HG03280 (cell line): ENCODE data around the gene ZNF407.
"Not testable (repeated sequence)": the region's sequence is repeated elsewhere in the genome, so short reads cannot be mapped to it uniquely, and the experiment has no call there.

Experiments used
- ATAC-seq: cut with Tn5 transposase; IDR thresholded peaks from one replicate; pipeline ENCODE4 v1.9.1; 2021; ENCODE audit warnings: mild to moderate bottlenecking, moderate library complexity; ENCODE audit not compliant: unreplicated experiment

The ZNF407 gene

GRCh38 chr18:75081486-75081885 lies 483.8 kb downstream of the ZNF407 start:
- ATAC-seq: no peak

GRCh38 chr18:75083131-75083530 lies 485.5 kb downstream of the ZNF407 start:
- ATAC-seq: no peak

DNA sequence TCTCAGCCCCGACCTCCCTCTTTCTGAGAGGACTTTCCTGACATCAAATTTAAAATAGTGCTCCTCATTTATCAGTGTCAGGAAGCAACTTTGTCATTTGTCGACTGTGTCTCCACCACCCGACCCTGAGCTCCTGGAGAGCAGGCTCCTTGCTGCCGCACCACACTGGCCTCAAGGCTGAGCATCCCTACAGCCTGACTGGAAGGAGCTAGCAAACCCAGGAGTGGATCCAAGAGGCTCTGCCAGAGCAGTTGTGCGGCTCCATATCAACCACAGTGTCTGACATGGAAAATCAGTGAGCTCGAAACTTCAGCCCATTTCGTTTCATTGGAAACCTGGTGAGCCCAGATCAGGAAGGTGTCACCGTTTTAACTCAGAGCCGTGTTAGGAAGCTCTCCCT lies 486.1 kb downstream of the ZNF407 start:
- no peak for ATAC-seq

DNA sequence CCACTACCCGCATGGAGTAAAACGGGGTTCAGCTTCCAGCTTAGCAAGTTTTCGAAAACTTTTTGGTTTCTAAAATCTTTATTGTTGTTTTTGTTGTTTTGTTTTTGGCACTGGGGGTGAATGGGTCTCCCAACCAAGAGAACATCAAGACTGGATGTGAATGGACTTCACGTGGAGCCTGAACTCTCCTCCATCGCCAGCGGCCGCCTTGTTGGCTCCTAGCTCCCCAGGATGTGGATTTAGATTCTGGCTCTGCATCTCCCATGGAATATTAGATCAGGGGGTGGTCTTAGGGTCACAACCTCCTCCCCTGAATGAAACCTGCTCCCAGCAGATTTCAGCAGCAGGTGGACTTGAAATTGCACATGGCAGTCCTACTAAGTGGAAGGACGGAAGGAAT lies 488.0 kb downstream of the ZNF407 start:
- ATAC-seq: not testable (repeated sequence)

- no peak for ATAC-seq
Measured at GRCh38 chr18:75086494-75087034, 488.9 kb downstream of the ZNF407 start.

DNA sequence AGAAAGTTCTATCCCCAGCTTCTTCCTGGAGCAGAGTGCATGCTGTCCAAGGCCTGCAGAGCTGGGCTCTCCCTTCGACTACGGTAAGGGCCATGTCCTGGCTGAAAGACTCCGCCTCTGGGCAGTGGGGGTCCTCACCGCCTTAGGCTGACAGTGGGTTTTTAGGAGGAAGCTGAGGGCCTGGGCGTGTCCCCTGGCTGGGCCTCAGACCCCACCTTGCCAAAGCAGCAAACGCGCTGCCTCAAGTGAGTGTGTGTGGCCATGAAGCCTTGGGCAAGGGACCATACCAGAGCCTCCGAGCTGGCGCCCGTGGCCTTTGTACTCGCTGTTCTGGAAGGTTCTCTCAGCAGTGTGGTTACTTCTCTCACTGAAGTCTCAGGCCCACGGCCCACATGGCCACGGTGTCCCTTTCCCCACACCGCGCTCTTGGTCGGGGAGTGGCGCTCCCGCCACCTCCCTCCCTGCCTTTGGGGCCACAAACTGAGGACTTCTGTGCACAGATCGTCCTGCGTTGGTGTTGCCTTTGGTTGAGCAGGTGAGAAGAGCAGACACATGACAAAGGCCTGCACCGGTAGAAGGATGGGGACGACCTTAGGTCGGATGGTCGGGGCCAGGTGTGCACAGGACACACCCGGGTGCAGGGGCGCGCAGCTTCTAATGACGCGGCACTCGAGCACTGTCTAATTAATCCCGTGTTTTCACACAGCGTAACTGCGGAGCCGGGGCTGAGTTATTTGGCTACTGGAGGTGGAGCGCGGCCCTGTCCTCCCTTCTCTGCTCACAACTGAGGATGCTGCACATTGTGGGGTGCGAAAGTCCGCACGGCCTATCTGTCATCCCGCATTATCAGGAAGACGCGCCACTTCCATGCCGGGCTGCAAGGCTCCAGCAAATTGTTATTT lies 489.7 kb downstream of the ZNF407 start:
- no peak for ATAC-seq

DNA sequence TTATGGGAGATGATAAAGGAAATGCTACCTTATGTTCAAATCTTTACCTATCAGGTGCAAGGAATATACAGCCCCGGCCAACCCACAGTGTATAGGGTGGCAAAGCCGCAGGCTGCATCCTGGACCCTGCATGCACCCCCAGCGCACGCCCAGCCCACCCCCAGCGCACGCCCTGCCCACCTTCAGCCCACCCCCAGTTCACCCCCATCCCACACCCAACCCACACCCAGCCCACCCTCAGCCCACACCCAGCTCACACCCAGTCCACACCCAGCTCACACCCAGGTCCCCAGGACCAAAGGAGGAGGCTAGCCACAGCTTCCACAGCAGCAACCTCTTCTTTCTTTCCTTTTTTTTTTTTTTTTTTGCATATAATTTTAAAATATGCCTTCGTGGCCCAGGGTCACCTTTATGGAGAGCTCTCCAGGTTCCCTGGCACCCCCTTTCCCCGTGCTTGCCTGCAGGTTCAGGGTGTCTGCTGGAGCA lies 490.4 kb downstream of the ZNF407 start:
- no peak for ATAC-seq

- no peak for ATAC-seq
Measured at GRCh38 chr18:75088622-75089211, 491.0 kb downstream of the ZNF407 start.

DNA sequence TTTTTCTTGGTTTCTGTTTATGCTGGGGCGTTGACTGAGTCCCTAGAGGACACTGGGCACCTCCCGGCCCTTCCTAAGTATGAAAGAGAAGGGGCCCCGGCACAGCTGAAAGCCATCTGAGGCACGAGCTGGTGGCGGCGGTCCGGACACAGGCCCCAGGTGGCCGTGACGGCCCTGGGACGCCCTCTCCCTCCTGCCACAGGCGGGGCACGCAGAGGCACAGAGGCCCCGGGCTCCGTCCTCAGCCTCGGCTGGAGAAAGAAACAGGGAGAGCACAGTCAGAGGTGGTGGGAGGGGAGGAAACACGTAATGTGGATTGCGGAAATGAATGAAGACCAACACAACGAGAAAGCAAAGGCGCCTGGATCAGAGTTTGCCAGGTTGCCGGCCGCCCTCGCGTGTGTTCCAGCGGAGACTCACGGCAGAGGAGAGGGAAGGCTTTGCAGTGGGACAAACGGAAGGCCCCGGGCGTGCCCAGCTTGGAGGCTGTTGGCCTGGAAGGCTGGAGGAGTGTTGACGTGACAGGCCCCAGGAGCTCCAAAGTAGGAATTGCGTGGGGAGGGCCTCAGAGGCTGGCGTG lies 492.2 kb downstream of the ZNF407 start:
- no peak for ATAC-seq

GRCh38 chr18:75090336-75090735 lies 492.7 kb downstream of the ZNF407 start:
- no peak for ATAC-seq

DNA sequence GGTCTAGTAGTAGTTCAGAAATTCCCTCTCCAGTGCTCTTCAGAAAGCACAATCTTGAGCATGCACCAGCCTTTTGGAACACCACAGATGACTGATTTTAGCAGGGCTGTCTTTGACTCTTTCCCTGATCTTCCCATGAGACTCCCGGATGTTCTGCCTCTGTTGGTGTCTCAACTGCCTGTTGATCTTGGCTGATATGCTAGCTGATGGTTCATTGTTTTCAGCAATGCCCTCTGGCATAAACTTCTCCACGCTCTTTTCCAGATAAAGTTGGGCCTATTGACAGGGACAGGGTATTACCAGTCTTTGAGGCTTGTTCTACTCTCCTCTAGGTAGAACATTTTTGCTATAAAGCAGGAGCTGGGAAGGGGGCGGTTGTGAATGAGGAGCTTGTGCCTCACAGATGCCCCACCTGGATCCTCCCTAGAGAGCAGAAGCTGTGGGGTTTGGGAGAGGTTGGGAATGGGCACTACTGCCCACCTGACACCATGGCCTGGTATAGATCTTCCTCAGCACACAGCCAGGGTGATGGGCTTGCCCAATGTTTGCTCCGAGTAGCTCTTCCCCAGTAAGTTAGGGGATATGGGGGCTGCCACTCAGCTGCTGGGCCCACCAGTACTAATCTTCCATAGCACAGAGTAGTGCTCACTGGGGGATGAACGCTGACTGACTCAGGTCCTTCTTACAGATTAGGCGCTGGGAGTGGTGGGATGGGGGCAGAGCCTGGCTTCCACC lies 500.0 kb downstream of the ZNF407 start:
- no peak for ATAC-seq

DNA sequence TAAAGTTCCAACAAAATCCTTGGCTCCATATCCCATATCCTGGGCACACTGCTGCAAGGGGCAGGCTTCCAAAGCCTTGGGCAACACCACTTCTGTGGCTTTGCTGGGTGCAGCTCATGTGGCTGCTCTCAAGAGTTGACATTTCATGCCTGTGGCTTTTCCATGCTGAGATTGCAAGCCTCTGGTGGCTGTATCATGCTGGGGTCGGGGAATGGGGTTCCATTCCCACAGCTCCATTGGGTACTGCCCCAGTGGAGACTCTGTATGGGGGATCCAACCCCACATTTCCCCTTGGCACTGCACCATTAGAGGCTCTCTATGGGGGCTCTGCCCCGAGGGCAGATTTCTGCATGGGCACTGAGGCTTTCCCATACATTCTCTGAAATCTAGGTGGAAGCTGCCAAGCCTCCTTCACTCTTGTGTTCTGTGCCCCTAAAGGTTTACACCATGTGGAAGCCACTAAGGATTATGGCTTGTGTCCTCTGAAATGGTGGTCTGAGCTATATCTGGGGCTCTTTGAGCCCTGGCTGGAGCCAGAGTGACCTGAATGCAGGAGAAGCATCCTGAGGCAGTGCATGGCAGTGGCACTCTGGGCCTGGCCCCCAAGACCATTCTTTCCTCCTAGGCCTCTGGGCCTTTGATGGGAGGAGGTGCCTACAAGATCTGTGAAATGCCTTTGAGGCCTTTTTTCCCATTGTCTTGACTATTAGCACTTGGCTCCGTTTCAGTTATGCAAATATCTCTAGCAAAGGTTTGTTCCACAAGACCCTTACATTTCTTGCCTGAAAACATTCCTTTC lies 503.4 kb downstream of the ZNF407 start:
- ATAC-seq: no peak

- no peak for ATAC-seq
Measured at GRCh38 chr18:75101916-75102315, 504.2 kb downstream of the ZNF407 start.

DNA sequence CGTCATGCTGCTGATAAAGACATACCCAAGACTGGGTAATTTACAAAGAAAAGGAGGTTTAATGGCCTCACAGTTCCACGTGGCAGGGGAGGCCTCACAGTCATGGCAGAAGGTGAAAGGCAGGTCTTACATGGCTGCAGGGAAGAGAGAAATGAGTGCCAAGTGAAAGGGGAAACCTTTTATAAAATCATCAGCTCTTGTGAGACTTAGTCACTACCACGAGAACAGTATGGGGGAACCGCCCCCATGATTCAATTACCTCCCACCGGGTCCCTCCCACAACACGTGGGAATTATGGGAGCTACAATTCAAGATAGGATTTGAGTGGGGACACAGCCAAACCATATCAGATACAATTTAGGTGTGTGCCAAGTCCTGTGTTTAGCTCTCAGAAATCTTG lies 506.4 kb downstream of the ZNF407 start:
- not testable (repeated sequence) for ATAC-seq

DNA sequence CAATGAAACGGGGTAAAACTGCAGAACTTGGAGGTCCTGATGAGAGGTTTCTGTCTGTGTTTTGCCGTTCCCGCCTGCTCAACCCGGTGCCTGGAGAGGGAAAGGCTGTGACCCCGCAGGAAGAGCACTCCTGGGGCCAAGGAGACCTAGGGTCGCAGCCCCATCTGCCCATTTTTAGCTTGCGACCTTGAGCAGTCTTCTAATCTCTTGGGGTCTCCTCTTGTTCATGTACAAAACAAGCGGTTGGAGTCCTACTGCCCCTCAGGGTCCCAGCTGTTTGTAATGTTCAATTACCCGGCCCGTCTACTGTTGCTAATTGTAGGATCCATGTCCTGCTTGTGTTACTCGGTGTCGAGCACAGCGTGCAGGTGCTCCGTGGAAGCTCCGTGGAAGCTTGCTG lies 506.8 kb downstream of the ZNF407 start:
- no peak for ATAC-seq

DNA sequence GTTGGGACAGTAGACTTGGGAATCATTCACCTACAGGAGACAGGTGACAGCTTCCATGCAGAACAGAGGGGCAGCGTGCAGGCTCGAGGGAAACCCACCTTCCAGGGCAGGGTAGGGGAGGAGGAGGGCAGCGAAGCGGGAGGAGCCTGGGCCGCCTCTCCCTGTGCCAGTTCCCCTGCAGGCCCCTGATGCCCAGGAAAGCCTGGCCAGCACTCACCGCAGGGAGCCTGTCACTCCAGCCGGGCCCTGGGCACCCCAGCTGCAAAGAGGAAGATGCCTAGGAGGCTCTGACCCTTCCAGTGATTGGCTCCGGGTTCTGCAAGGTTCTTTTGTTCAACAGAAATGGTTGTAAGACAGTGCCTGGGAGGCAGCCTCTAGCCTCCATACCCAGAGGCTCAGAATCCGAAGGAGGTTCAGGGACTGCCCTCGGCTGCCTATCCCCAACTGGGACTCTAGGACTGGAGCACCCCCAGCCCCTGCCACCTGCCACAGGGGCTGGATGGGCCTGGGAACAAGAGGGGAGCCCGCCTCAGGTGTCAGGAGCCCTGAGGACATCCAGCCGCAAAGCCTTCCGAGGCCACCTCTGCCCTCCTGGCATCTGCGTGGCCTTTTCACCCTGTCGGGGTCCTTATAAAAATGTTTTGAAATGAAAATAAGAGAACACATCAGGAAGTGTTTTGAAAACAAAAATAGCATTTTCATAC lies 508.0 kb downstream of the ZNF407 start:
- ATAC-seq: no peak

DNA sequence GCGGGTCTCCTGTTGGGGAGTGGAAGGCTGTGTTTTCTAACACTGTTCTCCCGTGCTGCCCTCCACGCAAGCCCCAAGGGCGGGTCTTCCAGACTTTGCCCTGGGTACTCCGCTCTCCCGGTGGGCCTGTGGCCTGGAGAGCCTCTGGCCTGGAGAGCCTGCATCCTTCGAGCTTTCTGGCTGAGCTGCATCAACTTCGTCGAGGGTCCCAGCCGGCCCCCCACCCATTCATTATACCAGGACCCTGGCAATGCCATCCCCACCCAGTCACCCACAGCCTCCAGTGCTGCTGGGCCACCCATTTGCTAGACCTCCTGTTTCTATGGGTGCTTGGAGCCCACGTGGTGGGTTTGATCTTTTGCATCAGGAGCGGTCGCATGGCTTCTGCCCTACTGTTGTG lies 509.1 kb downstream of the ZNF407 start:
- no peak for ATAC-seq

DNA sequence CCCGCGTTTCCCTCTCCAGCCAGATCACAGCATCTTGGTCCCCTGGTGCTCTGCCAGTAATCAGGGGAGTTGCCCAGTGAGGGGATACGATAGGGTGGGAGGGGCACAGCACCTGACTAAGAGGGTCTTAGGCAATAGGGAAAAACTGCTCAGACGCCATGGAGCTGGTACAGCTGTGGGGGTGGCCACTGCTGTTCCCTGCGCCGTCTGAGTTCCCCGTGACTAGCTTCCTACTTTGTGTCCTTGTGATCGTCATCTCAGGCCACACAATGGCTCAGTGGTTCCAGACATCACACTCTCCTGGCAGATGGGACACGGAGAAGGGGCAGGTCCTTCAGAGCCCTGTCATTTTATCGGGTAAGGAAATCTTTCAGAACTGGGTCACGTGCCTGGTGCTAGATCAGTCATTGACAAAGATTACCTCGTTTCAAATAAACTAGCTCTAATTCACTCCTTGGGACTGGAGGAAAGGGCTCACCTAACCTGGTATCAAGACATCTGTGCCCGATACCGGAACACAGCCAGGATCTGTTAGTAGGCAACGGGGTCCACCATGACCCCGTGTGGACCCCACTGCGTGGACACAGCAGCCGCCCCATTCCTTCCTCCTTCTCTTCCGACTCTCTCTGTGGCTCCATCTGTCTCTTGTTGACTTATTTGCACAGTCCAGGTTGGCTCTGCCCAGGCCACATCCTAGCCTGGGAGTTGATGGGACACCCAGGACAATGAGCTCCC lies 509.7 kb downstream of the ZNF407 start:
- no peak for ATAC-seq

- no peak for ATAC-seq
Measured at GRCh38 chr18:75107931-75108276, 510.2 kb downstream of the ZNF407 start.
